SW480 (cell line): ENCODE data around the gene GHDC.
"Not testable (repeated sequence)": the region's sequence is repeated elsewhere in the genome, so short reads cannot be mapped to it uniquely, and the experiment has no call there.

Experiments
- DNase-seq: peaks from one replicate; pipeline ENCODE4 v3.0.0-alpha.2; 2016; ENCODE audit warnings: low spot score

The GHDC gene

DNA sequence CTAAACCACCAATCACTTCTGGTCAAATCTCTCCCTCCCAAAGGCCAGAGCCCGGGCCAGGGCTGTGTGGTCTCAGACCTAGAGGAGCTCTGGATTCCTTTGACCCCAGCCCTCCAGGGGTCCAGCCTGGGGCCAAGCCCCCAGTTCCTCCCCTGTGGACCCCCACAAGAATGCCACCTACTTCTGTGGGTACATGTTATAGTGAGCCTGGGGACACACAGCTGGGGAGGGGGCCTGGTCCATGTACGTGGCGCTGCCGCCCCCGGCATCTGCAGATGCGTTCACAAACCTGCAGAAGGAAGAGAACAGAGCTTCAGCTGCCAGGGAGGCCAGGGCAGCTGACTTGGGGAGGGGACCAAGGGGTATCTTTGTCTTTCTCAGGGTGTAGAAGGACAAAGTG, 7.9 kb upstream of the GHDC start:
- DNase-seq = no peak

DNA sequence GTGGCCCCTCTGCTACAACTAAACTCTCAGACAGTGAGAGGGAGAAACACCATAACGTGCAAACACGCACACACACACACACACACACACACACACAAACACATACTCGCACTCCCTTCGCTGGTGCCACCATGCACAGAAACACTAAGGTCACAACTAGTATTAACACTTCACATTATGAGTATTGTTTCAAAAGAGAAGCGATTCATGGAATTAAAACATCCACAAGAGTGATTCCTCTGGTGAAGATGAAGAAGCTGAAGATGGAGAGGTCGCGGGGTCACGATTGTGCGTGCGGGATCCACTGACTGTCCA, 7.1 kb upstream of the GHDC start:
- no peak for DNase-seq

- no peak for DNase-seq
These were observed 6.6 kb upstream of the GHDC start for GRCh38 chr17:42200706-42201457.

DNA sequence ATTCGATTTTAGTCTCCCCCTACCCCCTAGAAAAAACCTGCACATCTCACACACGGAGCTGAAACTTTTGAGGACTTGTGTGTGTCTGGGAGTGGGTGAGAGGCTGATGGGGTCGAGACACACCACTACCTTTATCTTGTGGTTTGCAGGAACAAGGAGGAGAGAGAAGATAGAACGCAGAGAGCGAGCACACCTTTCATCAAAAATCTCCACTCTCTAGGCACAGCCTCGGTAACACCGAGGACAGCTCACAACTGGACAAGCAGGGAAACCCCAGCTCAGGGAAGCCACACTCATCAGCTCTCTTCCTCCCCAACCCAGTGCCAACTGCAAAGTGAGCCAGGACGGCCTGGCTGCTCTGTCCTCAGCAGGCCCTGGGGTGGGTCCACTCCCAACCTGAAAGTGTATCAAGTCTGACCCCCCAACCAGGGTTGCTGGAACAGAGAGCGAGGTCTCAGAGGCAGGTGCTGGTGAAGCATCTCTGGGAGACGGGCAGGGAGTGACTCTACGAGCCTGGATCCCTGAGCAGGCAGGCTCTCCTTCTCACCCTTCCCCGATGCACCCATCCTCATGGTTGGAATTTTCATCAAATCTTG, 5.2 kb upstream of the GHDC start:
- DNase-seq = no peak

GRCh38 chr17:42198897-42199296, 4.6 kb upstream of the GHDC start:
- DNase-seq = no peak

GRCh38 chr17:42197564-42198156, 3.4 kb upstream of the GHDC start:
- DNase-seq = no peak

- no peak for DNase-seq
These were observed 902 bp downstream of the GHDC start for GRCh38 chr17:42193216-42193968.

GRCh38 chr17:42192189-42193126, 1.8 kb downstream of the GHDC start:
- no peak for DNase-seq

- DNase-seq = no peak
These were observed 3.1 kb downstream of the GHDC start for GRCh38 chr17:42191275-42191608.

DNA sequence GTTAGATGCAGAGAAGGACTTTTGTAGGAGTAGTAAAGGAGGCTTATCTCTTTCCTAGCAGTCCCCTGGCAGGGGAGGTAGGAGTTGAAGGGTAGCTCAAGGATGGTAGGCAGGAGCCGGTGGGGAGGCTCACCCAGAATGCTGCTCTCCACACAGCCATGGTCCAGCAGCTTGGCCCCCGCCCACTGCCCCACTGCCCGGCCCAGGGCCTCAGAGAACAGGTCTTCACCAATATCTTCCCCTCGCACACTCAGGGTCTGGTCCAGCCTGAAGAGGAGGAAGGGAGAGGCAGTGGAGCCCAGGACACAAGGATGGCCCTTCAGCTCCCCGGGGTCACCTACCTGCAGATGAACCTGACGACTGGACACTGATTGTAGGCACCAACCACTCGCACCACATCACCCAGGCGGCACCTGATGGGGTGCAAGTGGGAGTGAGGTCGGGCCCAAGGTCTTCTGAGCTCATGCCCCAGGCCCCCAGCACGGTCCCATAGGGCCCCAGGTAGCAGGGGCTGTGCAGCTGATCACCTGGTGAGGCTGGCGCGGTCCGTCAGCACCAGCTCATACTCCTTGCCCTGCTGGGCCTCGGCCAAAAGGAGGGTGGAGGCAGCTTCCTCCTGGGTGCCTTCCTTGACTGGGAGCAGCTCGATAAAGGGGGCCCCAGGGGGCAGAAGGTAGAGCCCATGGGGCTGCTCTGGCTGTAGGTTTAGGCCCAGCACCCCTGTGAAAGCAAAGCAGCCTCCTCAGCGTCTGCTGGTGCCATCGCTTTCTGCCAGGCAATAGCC, 3.6 kb downstream of the GHDC start:
- DNase-seq = no peak

- DNase-seq = no peak
These were observed 4.7 kb downstream of the GHDC start for GRCh38 chr17:42189651-42189965.

GRCh38 chr17:42188749-42189650, 5.3 kb downstream of the GHDC start:
- DNase-seq = no peak

- DNase-seq = no peak
These were observed 6.5 kb downstream of the GHDC start for GRCh38 chr17:42187833-42188232.

GRCh38 chr17:42186191-42186590, 8.1 kb downstream of the GHDC start:
- not testable (repeated sequence) for DNase-seq

GRCh38 chr17:42185621-42185930, 8.7 kb downstream of the GHDC start:
- DNase-seq = no peak

- DNase-seq = no peak
These were observed 9.3 kb downstream of the GHDC start, which contains the start of gene HCRT for GRCh38 chr17:42184713-42185620. Gene HCRT, minus strand, starts transcription at chr17:42185452. Its CDS starts 87 bp downstream, at chr17:42185365.

GRCh38 chr17:42183741-42184711, 10.3 kb downstream of the GHDC start:
- peak; percentile 54 for DNase-seq
